Measurements from ENCODE around the gene UFSP2.
"Not testable (repeated sequence)": the region's sequence is repeated elsewhere in the genome, so short reads cannot be mapped to it uniquely, and the experiment has no call there.

The UFSP2 gene

GRCh38 chr4:185369731-185370130, 56.0 kb downstream of the UFSP2 start:
- no peak overlapping the region for H3K4me3 ChIP-seq (replicated peaks; ENCODE audit: low read depth, low read length)
- peak; percentile 26 for DNase-seq (ENCODE audit: low read depth)
- no peak for TF ChIP-seq CTCF (IDR thresholded peaks at IDR 0.05; ENCODE audit: low read length, missing control alignments)

DNA sequence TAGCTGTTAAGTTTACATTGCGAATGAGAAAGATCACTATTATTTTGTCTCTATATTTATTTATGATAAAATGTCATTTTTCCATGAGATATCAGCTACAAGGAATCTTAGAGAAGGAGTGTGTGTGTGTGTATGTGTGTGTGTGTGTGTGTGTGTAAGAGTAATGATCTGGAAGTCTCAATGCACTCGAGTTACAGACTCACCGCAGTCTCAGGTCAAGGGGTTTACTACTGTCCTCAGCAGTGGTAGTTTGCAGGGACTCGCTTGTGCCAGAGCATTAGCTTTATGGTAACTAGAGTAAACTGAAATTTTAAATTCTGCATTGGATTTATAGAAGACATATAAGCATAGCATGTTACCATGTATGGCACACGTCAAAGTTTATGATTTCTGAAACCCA, 60.9 kb downstream of the UFSP2 start:
- H3K4me3 ChIP-seq (replicated peaks; ENCODE audit: low read depth, low read length): no peak overlapping the region
- no peak for TF ChIP-seq CTCF (IDR thresholded peaks at IDR 0.05; ENCODE audit: low read length, missing control alignments)
- no peak for DNase-seq (ENCODE audit: low read depth)

DNA sequence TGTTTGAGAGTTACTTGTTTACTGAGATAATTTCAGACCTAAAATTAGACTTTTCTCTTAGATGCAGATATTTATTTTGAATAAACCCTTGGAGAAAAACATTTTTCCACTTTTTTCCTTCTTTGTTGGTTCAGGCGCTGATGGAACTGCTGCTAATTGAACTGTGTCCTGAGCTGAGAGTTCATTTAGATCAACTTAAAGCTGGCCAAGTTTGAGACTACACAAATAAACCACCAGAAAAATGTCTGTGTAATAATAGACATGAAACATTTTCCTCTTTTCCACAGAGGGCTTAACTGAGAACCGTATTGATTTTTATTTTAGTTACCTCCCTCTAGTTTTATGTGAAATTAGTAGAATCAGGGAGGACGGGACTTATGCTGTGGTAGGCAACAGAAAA, 62.5 kb downstream of the UFSP2 start:
- H3K4me3 ChIP-seq (replicated peaks; ENCODE audit: low read depth, low read length): no peak overlapping the region
- no peak for TF ChIP-seq CTCF (IDR thresholded peaks at IDR 0.05; ENCODE audit: low read length, missing control alignments)
- DNase-seq (ENCODE audit: low read depth): no peak

GRCh38 chr4:185362570-185362969, 63.2 kb downstream of the UFSP2 start:
- not testable (repeated sequence) for DNase-seq (ENCODE audit: low read depth); H3K4me3 ChIP-seq (replicated peaks; ENCODE audit: low read depth, low read length)

- no peak for DNase-seq (ENCODE audit: low read depth)
- no peak for TF ChIP-seq CTCF (IDR thresholded peaks at IDR 0.05; ENCODE audit: low read length, missing control alignments)
- no peak overlapping the region for H3K4me3 ChIP-seq (replicated peaks; ENCODE audit: low read depth, low read length)
Observed at GRCh38 chr4:185361872-185362271, 63.9 kb downstream of the UFSP2 start.

DNA sequence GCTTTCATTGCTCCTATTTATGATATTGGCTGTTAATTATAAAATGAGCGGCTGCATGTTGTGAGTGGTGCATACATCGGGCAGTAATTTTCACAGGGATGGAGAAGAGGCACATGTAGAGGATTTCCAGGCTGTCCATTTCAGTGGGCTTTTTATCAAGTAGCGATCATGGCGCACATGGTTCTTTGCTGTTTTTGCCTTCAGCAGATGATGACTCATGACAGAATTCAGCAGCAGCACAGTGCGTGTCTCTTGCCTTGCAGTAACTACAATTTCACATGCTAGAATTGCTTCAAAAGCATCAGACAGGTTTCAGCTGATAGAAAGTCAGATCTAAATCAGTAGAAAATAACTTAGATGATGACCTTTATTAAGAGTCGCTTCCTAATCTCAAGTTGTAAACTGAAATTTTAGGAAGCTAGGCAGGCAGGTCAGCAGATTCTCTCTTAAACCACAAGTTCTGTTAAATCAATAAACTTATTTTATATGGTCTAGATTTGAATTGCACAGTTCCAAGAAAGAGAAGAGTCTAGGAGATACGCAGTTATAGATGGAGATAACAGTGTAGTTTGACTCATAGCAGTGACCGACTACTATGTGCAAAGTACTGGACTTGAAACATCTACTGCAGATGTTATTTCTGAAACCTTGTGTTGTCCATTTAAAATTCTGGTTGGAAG, 65.9 kb downstream of the UFSP2 start:
- no peak overlapping the region for H3K4me3 ChIP-seq (replicated peaks; ENCODE audit: low read depth, low read length)
- no peak for TF ChIP-seq CTCF (IDR thresholded peaks at IDR 0.05; ENCODE audit: low read length, missing control alignments)
- peak; percentile 50 for DNase-seq (ENCODE audit: low read depth)

DNA sequence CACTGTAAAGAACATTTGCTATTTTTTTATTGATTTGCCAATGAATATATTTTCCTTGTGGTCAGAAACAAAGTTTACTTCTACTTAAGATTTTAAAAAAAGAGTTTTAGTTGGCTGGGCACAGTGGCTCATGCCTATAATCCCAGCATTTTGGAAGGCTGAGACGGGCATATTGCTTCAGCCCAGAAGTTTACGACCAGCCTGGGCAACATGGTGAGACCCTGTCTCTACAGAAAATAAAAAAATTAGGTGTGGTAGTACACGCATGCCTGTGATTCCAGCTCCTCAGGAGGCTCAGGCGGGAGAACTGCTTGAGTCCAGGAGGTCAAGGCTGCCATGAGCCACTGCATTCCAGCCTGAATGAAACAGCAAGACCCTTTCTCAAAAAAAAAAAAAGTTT, 66.8 kb downstream of the UFSP2 start:
- no peak for TF ChIP-seq CTCF (IDR thresholded peaks at IDR 0.05; ENCODE audit: low read length, missing control alignments)
- peak; percentile 31 for DNase-seq (ENCODE audit: low read depth)
- no peak overlapping the region for H3K4me3 ChIP-seq (replicated peaks; ENCODE audit: low read depth, low read length)

Data from fibroblast of pulmonary artery (primary cell).